Stimulated activated CD4-positive, alpha-beta T cell treated with anti-CD3 and anti-CD28 coated beads, Interleukin-4, amount 100 ng/mL, for 48 hours (primary cell): Measurements from ENCODE around the gene ST8SIA1.

Experiments used
- DNase-seq, 2 donors: peaks; one replicate each; pipeline ENCODE4 v3.0.0-alpha.2; 2020; ENCODE audit warnings: low read depth in 2 of 2

The ST8SIA1 gene

GRCh38 chr12:22283508-22283907 is 51.0 kb downstream of the ST8SIA1 start:
- no peak for DNase-seq

GRCh38 chr12:22283006-22283506 is 51.5 kb downstream of the ST8SIA1 start:
- DNase-seq: no peak

- no peak for DNase-seq
These were observed 52.2 kb downstream of the ST8SIA1 start for GRCh38 chr12:22282283-22282682.

GRCh38 chr12:22276867-22277266 is 57.6 kb downstream of the ST8SIA1 start:
- DNase-seq: no peak

GRCh38 chr12:22276313-22276712 is 58.2 kb downstream of the ST8SIA1 start:
- no peak for DNase-seq

GRCh38 chr12:22275843-22276242 is 58.7 kb downstream of the ST8SIA1 start:
- no peak for DNase-seq

- no peak for DNase-seq
These were observed 62.0 kb downstream of the ST8SIA1 start for GRCh38 chr12:22272335-22273151.

GRCh38 chr12:22271023-22271422 is 63.5 kb downstream of the ST8SIA1 start:
- no peak for DNase-seq

- DNase-seq: no peak
These were observed 65.5 kb downstream of the ST8SIA1 start for GRCh38 chr12:22268973-22269372.

- no peak for DNase-seq
These were observed 66.1 kb downstream of the ST8SIA1 start for GRCh38 chr12:22268406-22268805.

GRCh38 chr12:22266101-22266500 is 68.4 kb downstream of the ST8SIA1 start:
- DNase-seq: no peak

GRCh38 chr12:22264380-22264779 is 70.1 kb downstream of the ST8SIA1 start:
- no peak for DNase-seq

- no peak for DNase-seq
These were observed 72.2 kb downstream of the ST8SIA1 start for GRCh38 chr12:22262309-22262708.

GRCh38 chr12:22257100-22257499 is 77.4 kb downstream of the ST8SIA1 start:
- no peak for DNase-seq

- DNase-seq: no peak
These were observed 77.9 kb downstream of the ST8SIA1 start for GRCh38 chr12:22256605-22257004.

GRCh38 chr12:22256041-22256441 is 78.5 kb downstream of the ST8SIA1 start:
- DNase-seq: no peak

GRCh38 chr12:22255097-22255496 is 79.4 kb downstream of the ST8SIA1 start:
- no peak for DNase-seq

GRCh38 chr12:22254478-22254877 is 80.0 kb downstream of the ST8SIA1 start:
- DNase-seq: no peak

GRCh38 chr12:22252057-22252456 is 82.5 kb downstream of the ST8SIA1 start:
- DNase-seq: no peak

- no peak for DNase-seq
These were observed 83.7 kb downstream of the ST8SIA1 start for GRCh38 chr12:22250762-22251161.

- DNase-seq: no peak
These were observed 85.9 kb downstream of the ST8SIA1 start for GRCh38 chr12:22248571-22249115.

- no peak for DNase-seq
These were observed 86.4 kb downstream of the ST8SIA1 start for GRCh38 chr12:22248121-22248520.

GRCh38 chr12:22246217-22246846 is 88.2 kb downstream of the ST8SIA1 start:
- no peak for DNase-seq
